Naive thymus-derived CD8-positive, alpha-beta T cell (primary cell): ENCODE results near the gene PTPA. TPM values are rescaled to one million over a fixed set of nuclear protein-coding genes. Genes with fewer than 3 reads are reported as not detected.

Experiments used
- ATAC-seq, 2 donors: fragments of 150-1000 bp; cut with Tn5 transposase in 1 of 2; sonication (Bioruptor Pico), chemical (Tn5 transposase) in 1 of 2; 1 replicate in 1 of 2; 2 replicates in 1 of 2; pipeline ENCODE4 v1.10.0; 2021; ENCODE audit warnings: mild to moderate bottlenecking in 2 of 2, moderate library complexity in 2 of 2
- POLR2A ChIA-PET: fragments of 350-600 bp; sonication (Branson Sonifier 250); formaldehyde crosslinking; loops from one replicate; lab custom pipeline; 2021; ENCODE audit warnings: antibody characterized with exemption; lab: Charles Lee
- DNase-seq, 10 donors: peaks; one replicate each; pipeline versions ENCODE4 v3.0.0 to v3.0.0-alpha.2; 2020 to 2022
- H3K27ac Mint-ChIP-seq, 10 donors: one replicate each; pipeline ENCODE4 v1.8.0; 2020 to 2022; ENCODE audit warnings: mild to moderate bottlenecking in 10 of 10, mixed read lengths in 10 of 10, moderate library complexity in 4 of 10, inconsistent platforms in 1 of 10
- H3K27me3 Mint-ChIP-seq, 5 donors: one replicate each; pipeline ENCODE4 v1.8.0; 2021 to 2022; ENCODE audit warnings: mixed read lengths in 5 of 5
- H3K36me3 Mint-ChIP-seq, 3 donors: one replicate each; pipeline ENCODE4 v1.8.0; 2020 to 2022; ENCODE audit warnings: mixed read lengths in 3 of 3, mild to moderate bottlenecking in 2 of 3, inconsistent platforms in 1 of 3
- H3K4me1 Mint-ChIP-seq, 4 donors: one replicate each; pipeline ENCODE4 v1.8.0; 2021 to 2022; ENCODE audit warnings: mixed read lengths in 4 of 4
- H3K4me3 Mint-ChIP-seq, 10 donors: one replicate each; pipeline ENCODE4 v1.8.0; 2020 to 2022; ENCODE audit warnings: mild to moderate bottlenecking in 10 of 10, mixed read lengths in 10 of 10, moderate library complexity in 6 of 10, inconsistent platforms in 1 of 10
- H3K9me3 Mint-ChIP-seq, 9 donors: one replicate each; pipeline ENCODE4 v1.8.0; 2020 to 2022; ENCODE audit warnings: mixed read lengths in 9 of 9, mild to moderate bottlenecking in 3 of 9, inconsistent platforms in 1 of 9, moderate library complexity in 1 of 9
- polyA plus RNA-seq, 3 donors: library from polyadenylated mRNA; unstranded; fragments of 300-500 nt; fragmentation: Illumina TruSeq; gene quantifications; one replicate each; pipeline ENCODE4 v1.2.3, GENCODE V29; 2021
- total RNA-seq, 8 experiments: library from RNA in 2 of 8; stranded (reverse) in 2 of 8; gene quantifications; one replicate each; pipeline ENCODE4 v1.2.3 and lab custom pipeline; 2021 to 2026

Gene PTPA
- total RNA-seq (10 to 100 TPM; 59.7 to 60.6 TPM), polyA plus RNA-seq (10 to 100 TPM; 13.7 to 15.5 (median 14.2) TPM), total RNA-seq (lab: John Stamatoyannopoulos, UW) (36.4 to 65.9 (median 47.5) reads per million in 6 experiments)

DNA sequence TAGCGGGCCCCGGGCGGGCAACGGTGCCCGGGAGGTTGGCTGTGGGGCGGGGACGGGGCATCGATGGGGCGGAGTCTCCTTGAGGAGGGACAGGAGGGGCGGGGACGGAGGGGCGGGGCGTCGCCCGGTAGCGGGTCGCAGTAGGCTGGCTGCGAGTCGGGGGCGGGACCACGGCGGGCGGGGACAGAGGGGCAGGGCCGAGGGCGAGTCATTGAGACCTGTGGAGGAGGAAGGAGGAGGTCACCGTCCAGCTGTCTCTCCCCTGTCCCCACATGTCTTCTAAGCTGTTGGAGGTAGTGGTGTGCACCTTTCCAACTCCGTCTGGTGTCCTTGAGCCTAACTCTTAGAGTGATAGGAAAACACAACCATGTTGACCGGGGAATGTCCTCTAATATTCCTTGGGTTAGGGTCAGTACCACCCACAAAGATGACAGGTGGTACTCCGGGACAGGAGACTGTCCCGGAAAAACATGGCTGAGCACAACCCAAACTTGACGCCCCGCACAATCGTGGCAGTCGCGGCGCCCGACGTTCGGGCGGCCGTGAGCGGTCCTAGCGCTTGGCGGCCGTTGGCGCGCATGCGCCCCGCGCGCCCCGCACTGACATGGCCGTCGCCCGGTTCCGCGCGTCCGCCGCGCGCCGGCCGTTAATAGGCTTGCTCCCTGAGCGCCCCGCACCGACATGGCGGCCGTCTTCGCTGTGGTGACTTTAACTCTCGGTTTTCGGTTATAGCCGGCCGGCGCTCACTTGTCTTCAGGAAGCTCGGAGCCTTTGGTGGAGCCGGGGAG lies at the start of gene PTPA, which contains the start of gene CRAT:
Gene PTPA (plus strand): TSS at position 676 of the 788 bp plus-strand sequence. CDS start 186 bp downstream, outside the sequence.
Gene CRAT (minus strand): TSS at position 54 of the 788 bp plus-strand sequence. CDS start 284 bp downstream, outside the sequence.
- H3K9me3 Mint-ChIP-seq, result no peaks in the 10 kb centered on the region
- peaks cover 0 to 2% (median 0%) of the 10 kb centered on the region in 3 donors for H3K36me3 Mint-ChIP-seq
- H3K4me1 Mint-ChIP-seq, result peaks cover 14 to 43% (median 41%) of the 10 kb centered on the region in 4 donors
- H3K27me3 Mint-ChIP-seq, result no peaks in the 10 kb centered on the region
- H3K4me3 Mint-ChIP-seq, result peak within 1 kb of the TSS; percentile 86 to 97 (median 92)
- DNase-seq, result peak; percentile 86 to 99 (median 92)
- POLR2A ChIA-PET, result interaction anchor here (1.0 to 2.2 kb wide), 6 partner anchors 14 to 83 kb away, joined by 3 to 8 read pairs (median 4); partner anchors contain the start of genes DOLPP1 and SH3GLB2
- ATAC-seq, result peak; percentile 88
- peak within 1 kb of the TSS; percentile 43 to 98 (median 94) for H3K27ac Mint-ChIP-seq

DNA sequence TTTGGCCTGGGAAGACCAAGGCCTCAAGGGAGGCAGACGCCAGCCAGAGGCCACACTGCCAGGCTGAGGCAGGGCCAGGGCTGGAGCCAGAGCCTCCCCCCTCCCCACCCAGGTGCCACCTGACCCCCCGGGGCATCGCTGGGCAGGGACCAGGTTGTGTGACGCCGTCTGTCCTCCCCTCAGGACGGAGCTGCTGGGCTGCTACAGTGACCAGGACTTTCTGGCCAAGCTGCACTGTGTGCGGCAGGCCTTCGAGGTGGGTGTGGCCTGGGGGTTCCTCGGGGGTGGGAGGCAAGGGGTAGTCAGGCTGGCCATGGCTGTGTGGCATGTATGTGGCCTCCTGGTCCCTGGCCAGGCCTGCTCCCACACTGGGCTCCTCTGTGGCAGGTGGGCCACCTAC lies 48.2 kb upstream of the PTPA start:
- POLR2A ChIA-PET, result no interaction called here
- H3K4me1 Mint-ChIP-seq, result peaks cover 0 to 1% (median under 1%) of the 10 kb centered on the region in 4 donors
- peaks cover 0 to 57% (median 4%) of the 10 kb centered on the region in 3 donors for H3K36me3 Mint-ChIP-seq
- no peak overlapping the region for H3K4me3 Mint-ChIP-seq
- no peaks in the 10 kb centered on the region for H3K9me3 Mint-ChIP-seq
- no peak for DNase-seq
- ATAC-seq, result no peak
- H3K27ac Mint-ChIP-seq, result no peak overlapping the region
- no peaks in the 10 kb centered on the region for H3K27me3 Mint-ChIP-seq

DNA sequence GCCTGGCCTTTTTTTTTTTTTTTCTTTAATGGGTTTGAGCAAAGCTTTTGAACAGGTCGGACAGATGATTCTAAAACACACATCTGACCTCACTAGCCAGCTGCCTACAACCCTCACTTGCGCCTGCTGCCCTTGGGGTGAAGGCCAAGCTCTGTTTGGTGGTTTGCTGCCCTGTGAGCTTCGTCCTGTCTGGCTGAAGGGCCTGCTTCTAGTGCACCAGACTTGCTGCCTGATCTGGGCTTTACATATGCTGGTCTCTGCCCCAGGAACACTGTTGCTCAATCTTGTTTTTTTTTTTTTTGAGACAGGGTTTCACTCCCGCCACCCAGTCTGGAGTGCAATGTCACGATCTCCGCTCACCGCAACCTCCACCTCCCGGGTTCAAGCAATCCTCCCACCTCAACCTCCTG lies 46.7 kb upstream of the PTPA start:
- POLR2A ChIA-PET, result interaction anchor here (0.7 to 1.2 kb wide), 3 partner anchors 19 to 581 kb away, joined by 3 to 4 read pairs (median 3); no protein-coding TSS in a partner anchor
- Mint-ChIP-seq H3K36me3 (peaks cover 0 to 49% (median 4%) of the 10 kb centered on the region in 3 donors), H3K4me1 (peaks cover 8 to 15% (median 14%) of the 10 kb centered on the region in 4 donors), H3K27me3 (no peaks in the 10 kb centered on the region), H3K27ac (peak overlapping the region in 1 of 10 donors; percentile 40), H3K4me3 (no peak overlapping the region), H3K9me3 (no peaks in the 10 kb centered on the region)
- ATAC-seq (no peak), DNase-seq (no peak)

DNA sequence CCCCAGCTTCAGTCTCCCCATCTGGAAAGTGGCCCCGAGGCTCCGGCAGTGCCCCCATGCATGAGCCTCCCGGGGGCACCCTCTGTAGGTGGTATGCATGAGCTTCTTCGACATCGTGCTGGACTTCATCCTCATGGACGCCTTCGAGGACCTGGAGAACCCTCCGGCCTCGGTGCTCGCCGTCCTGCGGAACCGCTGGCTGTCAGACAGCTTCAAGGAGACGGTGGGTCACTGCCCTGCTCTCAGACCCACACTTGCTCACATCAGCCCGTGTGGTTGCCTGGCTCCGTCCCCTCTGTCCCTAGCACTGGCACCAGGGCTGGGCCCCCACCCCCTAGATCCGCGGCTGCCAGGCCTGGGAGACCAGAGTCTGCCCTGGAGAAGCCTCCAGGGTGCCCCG lies 43.1 kb upstream of the PTPA start:
- Mint-ChIP-seq H3K27me3 (no peaks in the 10 kb centered on the region), H3K27ac (peak overlapping the region; percentile 78 to 96 (median 90)), H3K9me3 (no peaks in the 10 kb centered on the region), H3K4me3 (peak overlapping the region in 6 of 10 donors; percentile 63 to 82 (median 70)), H3K4me1 (peaks cover 17 to 48% (median 41%) of the 10 kb centered on the region in 4 donors), H3K36me3 (peaks cover 0 to 30% (median 2%) of the 10 kb centered on the region in 3 donors)
- ATAC-seq (no peak), DNase-seq (no peak)
- POLR2A ChIA-PET, result interaction anchor here (1.2 to 3.4 kb wide), 5 partner anchors 12 to 344 kb away, joined by 3 to 39 read pairs (median 4); partner anchors contain the start of genes CRAT, DOLPP1, SH3GLB2 and ZDHHC12

DNA sequence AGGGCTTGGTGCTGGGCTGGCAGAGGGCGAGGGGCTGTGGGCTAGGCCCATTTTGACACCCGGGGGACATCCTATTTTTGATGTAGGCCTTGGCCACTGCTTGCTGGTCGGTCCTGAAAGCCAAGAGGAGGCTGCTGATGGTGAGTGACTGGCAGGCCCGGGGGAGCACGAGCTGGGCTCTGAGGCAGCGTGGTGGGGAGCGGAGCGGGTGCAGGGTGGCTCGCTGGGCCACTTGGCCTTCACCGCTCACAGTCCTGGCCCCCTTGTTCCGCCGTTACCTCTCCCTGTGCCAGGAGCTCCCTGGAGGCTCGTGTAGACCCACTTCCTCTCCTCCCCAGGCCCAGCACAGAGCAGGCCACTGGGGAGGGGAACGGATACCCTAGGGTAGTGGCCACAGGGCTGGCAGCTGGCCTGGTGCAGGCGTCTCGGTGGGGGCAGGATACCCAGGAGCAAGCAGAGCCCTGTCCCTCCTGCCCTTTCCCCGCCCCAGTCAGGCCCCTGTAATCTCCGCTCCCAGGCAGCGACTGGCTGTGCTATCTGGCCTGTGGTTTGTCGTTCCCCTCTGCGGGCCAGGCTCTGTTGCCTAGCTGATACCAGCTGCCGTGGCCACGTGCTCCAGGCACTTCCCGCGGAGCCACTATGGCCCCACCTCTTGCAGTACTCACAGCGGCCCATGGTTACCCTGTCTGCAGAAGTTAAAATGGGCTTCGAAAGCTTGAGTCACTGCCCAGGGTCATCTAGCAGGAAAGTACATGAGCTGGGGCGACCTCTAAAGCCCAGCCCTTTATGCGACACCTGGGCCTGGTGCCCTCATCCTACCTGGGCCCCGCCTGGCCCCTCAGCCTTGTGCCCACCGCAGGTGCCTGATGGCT lies 42.0 kb upstream of the PTPA start:
- Mint-ChIP-seq H3K4me1 (peaks cover 20 to 57% (median 47%) of the 10 kb centered on the region in 4 donors), H3K27ac (peak overlapping the region; percentile 89 to 96 (median 92))
- ATAC-seq, result peak; percentile 95 to 98

DNA sequence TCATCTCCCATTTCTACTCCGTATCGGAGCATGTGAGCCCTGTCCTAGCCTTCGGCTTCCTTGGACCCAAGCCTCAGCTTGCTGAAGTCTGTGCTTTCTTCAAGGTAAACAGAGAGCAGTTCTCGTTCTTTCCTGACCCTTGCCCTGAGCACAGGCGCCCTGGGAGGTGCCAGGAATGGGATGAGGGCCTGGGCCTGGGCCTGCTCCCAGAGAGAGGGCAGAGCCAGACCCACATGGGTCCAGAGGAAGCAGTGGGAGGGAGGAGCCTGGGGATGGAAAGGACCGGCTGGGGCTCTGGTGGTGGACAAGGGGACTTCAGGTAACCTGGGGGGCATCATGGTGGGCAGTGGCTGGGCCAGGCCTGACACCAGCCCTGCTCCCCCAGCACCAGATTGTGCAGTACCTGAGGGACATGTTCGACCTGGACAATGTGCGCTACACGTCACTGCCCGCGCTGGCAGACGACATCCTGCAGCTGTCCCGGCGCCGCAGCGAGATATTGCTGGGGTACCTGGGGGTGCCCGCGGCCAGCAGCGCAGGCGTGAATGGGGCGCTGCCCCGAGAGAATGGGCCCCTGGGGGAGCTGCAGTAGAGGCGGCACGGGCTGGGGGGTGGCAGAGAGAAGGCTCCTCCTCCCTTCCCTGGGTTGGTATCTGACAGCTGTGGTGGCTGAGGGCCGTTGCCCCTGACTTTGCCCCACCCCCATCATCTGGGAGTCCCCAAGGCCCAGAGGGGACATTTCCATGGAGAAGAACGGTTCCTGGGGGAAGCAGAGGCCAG lies 41.2 kb upstream of the PTPA start:
- DNase-seq (no peak), ATAC-seq (no peak)
- peaks cover 20 to 60% (median 48%) of the 10 kb centered on the region in 4 donors for H3K4me1 Mint-ChIP-seq
- H3K4me3 Mint-ChIP-seq, result peak overlapping the region in 6 of 10 donors; percentile 11 to 87 (median 76)
- POLR2A ChIA-PET, result interaction anchor here (0.6 to 3.4 kb wide), 6 partner anchors 11 to 346 kb away, joined by 3 to 39 read pairs (median 5); partner anchors contain the start of genes CRAT, DOLPP1, MIGA2 and PTPA
- no peaks in the 10 kb centered on the region for H3K9me3 Mint-ChIP-seq
- peak overlapping the region; percentile 40 to 96 (median 90) for H3K27ac Mint-ChIP-seq
- no peaks in the 10 kb centered on the region for H3K27me3 Mint-ChIP-seq
- H3K36me3 Mint-ChIP-seq, result peaks cover 0 to 16% (median 0%) of the 10 kb centered on the region in 3 donors

More for the DNA sequence above, 42.0 kb upstream of the PTPA start:
- peaks cover 0 to 24% (median 0%) of the 10 kb centered on the region in 3 donors for H3K36me3 Mint-ChIP-seq
- H3K9me3 Mint-ChIP-seq, result no peaks in the 10 kb centered on the region
- POLR2A ChIA-PET, result interaction anchor here (0.6 to 3.4 kb wide), 8 partner anchors 11 to 345 kb away, joined by 3 to 39 read pairs (median 4); partner anchors contain the start of genes CRAT, DOLPP1, MIGA2 and PTPA
- H3K27me3 Mint-ChIP-seq, result no peaks in the 10 kb centered on the region
- H3K4me3 Mint-ChIP-seq, result peak overlapping the region; percentile 58 to 87 (median 74)
- DNase-seq, result peak; percentile 26 to 87 (median 62)

DNA sequence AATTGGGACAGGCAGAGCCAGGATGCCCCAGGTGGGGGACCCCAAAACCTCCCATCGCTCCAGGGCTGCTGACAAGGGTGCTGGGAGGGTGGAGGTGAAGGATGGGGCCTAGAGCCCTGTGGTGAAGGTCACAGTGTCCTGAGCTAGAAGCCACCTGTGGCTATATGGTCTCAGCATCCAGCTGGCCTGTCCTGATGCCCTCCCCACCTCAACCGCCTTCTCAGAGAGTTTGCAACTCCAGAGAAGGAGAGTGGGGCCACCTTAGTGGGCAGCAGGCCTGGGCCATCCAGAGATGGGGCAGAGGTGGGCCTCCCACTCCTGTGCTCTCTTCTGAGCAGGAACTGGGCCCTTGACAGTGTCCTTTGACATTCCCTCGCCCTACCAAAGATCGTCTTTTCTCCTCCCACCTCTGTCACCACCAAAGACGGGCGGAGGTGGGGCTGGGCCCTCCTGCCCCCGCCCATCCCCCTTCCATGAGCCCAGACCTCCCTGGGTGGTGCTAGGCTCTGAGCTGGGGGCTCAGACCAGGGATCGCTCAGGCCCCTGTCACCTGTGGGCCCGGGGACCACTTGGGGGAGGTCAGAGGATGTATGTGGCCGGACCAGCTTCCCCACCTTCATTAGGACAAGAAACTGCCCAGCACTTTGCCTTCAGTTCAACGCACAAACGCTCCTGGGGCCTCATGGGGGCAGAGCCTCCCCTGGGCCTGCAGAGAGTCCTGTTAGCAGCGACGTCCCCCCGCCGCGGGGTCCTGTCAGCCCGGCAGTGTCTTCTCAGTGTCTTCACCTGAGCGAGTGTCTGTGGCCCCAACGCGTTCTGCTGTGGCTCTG lies 40.3 kb upstream of the PTPA start:
- Mint-ChIP-seq H3K4me1 (peaks cover 20 to 60% (median 48%) of the 10 kb centered on the region in 4 donors), H3K27me3 (no peaks in the 10 kb centered on the region), H3K27ac (peak overlapping the region in 9 of 10 donors; percentile 21 to 84 (median 40)), H3K36me3 (peaks cover 0 to 9% (median 0%) of the 10 kb centered on the region in 3 donors), H3K4me3 (peak overlapping the region in 2 of 10 donors; percentile 10 to 62), H3K9me3 (no peaks in the 10 kb centered on the region)
- DNase-seq, result no peak
- POLR2A ChIA-PET, result interaction anchor here (0.6 to 3.4 kb wide), 4 partner anchors 10 to 36 kb away, joined by 3 to 39 read pairs (median 5); partner anchors contain the start of gene DOLPP1
- ATAC-seq, result no peak

DNA sequence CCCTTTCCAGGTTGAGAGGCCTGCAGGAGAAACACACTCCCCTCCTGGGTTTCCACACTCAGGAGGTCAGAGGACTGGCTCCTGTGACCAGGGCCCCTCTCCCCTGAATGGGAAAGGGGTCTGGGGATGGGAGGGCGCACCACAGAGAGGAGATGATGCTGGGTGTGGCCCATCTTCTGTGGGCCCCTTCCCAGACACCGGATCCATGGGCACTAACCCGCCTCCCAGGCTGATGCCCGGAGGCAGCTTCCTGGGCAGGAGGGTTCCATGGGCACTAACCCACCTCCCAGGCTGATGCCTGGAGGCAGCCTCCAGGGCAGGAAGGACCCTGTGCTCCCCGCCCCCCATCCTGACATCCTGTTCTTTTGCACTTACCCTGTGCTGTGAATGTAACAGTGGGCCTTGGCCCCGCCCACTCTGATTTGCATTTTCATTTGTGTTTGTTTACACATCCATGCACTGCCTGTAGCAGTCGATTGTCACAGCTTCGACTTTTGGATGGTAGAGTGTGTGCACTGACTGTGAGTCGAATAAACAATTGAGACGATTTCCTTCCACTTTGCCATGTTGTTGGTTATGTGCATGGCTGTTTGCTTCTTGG lies 39.6 kb upstream of the PTPA start:
- Mint-ChIP-seq H3K4me3 (peak overlapping the region in 5 of 10 donors; percentile 58 to 66 (median 60)), H3K27me3 (no peaks in the 10 kb centered on the region), H3K27ac (peak overlapping the region in 9 of 10 donors; percentile 21 to 84 (median 71)), H3K9me3 (no peaks in the 10 kb centered on the region), H3K4me1 (peaks cover 20 to 60% (median 48%) of the 10 kb centered on the region in 4 donors), H3K36me3 (peaks cover 0 to 5% (median 0%) of the 10 kb centered on the region in 3 donors)
- ATAC-seq (peak in 1 of 2 donors; percentile 38), DNase-seq (peak in 7 of 10 donors; percentile 16 to 71 (median 36))
- POLR2A ChIA-PET, result interaction anchor here (0.5 to 2.1 kb wide), 6 partner anchors 10 to 1155 kb away, joined by 3 to 6 read pairs (median 3); partner anchors contain the start of genes DOLPP1, SPTAN1 and ST6GALNAC4

DNA sequence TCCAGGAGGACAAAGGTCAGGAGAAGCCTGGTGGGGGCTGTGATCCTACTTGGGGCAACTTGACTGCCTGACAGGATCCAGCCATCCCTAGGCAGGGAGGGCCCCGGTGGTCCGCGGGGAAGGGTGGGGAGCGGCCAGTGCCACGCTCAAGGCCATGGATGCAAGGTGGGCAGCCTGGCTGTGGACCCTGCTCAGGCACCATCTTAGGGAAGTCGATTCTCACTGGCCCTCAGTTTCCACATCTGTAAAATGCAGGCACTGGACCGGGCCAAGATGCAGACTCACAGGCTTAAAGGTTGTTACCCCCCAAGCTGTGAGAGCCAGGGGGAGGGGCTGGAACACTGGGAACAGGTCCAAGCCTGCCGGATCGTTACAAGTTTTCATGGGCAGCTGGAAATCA lies 39.0 kb upstream of the PTPA start:
- no peaks in the 10 kb centered on the region for H3K27me3 Mint-ChIP-seq

More for the DNA sequence above, 39.0 kb upstream of the PTPA start:
- Mint-ChIP-seq H3K9me3 (no peaks in the 10 kb centered on the region), H3K4me1 (peaks cover 20 to 60% (median 48%) of the 10 kb centered on the region in 4 donors), H3K36me3 (peaks cover 0 to 2% (median 0%) of the 10 kb centered on the region in 3 donors), H3K4me3 (peak overlapping the region in 4 of 10 donors; percentile 58 to 66 (median 60)), H3K27ac (peak overlapping the region in 9 of 10 donors; percentile 21 to 84 (median 71))
- DNase-seq (no peak), ATAC-seq (no peak)
- POLR2A ChIA-PET, result interaction anchor here (0.5 to 2.1 kb wide), 4 partner anchors 9 to 1155 kb away, joined by 3 to 4 read pairs (median 3); partner anchors contain the start of genes DOLPP1, SPTAN1 and ST6GALNAC4
